Activated naive CD8-positive, alpha-beta T cell treated with anti-CD3 and anti-CD28 coated beads, Interleukin-2, amount 50 U/mL, for 16 hours (primary cell): ENCODE measurements around the gene IKZF2.

Experiments used
- DNase-seq: peaks from one replicate; pipeline ENCODE4 v3.0.0-alpha.2; 2020; ENCODE audit warnings: low read depth, low spot score

Gene IKZF2

DNA sequence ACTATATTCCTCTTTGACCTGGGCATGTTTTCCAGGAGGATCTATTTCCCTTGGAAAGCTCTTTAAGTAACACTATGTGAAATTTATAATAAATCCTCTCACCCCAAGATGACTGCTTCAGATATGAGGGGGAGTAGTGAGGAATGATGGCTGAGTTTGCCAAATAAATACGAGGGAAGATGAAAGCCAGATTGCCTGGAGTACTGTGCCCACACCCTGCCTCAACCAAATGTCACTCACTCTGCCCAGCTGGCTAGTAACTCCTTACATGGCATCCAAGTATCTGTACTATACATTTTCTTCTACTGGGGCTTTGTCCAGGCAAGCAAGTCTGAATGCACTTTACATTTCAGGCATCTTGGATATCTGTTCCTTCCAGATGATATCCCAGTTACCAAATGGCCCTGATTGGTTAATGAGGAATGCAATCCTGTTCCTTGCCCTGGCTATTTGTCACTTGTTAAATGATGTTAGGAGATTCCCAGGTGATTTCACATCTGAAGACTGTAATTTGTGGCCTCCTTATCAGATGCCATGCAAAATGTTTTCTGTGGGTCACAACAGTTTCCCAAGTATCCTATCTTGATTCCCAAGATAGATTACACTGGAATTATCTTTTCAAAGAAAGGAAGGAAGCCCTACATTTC, 191.8 kb downstream of the IKZF2 start:
- no peak for DNase-seq

GRCh38 chr2:212958757-212959295, 192.6 kb downstream of the IKZF2 start:
- DNase-seq = no peak

DNA sequence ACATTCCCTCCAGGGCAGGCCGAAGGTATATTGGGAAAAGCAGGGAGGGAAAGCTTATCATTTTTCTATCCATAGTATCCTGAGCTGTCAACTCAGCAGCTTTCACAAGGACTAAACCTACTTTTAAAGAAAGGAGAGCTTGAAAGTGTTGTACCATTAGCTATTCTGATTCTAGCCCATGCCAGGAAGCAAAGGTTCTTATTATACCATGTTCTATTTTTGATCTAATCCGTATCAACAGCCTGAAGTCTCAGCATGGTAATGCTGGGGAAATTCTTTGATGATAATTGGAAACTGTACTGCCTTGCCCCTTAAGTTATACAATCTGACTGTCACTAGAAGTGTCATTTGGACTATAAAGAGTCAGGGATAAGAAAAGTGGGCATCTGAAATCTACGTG, 193.3 kb downstream of the IKZF2 start:
- no peak for DNase-seq

GRCh38 chr2:212957624-212958023, 193.8 kb downstream of the IKZF2 start:
- no peak for DNase-seq

DNA sequence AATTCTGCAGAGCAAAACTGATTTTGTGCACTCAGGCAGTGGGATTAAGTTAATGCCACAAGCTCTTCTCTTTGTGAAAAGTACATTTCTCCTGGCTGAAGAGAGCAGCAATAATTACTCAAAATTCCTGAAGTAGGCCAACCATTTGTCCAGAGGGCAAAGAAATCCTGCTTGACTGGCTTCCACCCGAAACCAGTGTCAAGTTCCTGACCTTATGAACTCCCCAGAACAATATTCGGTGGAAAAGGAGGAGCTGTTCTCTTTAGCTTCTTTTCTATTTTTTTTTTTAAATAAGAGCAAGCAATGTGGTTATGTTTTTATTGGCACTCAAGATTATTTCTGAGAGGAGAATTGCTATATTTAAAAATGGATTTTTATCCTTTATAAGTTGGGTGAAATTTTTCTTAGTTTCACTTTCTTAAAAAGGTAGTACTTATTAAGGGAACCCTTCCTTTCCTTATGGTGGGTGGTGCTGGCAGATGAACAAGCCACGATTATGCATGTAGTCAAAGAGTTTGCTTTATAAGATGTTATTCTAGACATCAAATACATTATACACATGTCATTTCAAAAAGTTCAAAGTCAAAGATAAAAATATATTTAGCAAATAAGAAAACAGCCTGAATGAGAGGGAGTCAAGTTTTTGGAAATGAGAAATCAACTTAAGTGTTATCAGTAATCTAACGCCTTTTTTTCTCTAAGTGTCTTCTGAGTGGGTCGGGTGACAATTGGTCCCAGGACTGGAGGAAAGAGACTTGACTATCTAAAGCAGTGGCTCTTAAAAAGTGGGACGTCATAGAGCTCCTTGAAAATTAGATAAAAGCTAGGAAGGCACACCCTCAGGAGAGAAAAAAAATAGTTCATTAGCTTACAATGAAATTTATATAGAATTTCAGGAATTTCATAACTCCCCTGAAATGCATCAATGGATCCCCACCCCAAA, 194.5 kb downstream of the IKZF2 start:
- no peak for DNase-seq

- no peak for DNase-seq
Observed at GRCh38 chr2:212953170-212953920, 198.1 kb downstream of the IKZF2 start.

DNA sequence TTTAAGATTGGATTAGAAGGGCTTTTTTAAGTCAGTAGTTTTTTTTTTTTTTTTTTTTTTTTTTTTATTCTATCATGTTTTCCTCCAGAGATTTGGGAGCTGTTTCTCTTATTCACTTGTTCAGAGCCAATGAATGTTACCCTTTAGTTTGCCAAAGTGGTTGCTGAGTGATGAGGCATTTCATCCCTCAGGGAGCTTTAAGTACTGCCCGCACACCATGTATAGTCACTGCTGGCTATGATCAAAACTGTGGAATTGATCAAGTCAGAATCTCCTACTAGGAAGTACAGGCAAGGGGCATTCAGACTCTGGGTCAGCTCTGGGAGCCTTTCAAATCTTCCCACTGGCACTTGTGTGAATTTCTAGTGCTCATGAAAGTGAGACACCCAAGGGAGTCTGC, 201.6 kb downstream of the IKZF2 start:
- no peak for DNase-seq
